HL-60 (cell line): Measurements from ENCODE around the gene SORL1.

Experiments used
- DNase-seq, 2 experiments: peaks; one replicate each; pipeline ENCODE4 v3.0.0-alpha.2; 2010 to 2020; ENCODE audit warnings: low read depth in 1 of 2, low spot score in 1 of 2
- H3K27ac ChIP-seq: fragments of 250-450 bp; sonication (Bioruptor Pico); replicated peaks from 2 replicates; pipeline ENCODE4 v1.5.1; 2020; ENCODE audit warnings: mild to moderate bottlenecking, moderate library complexity
- H3K27me3 ChIP-seq: fragments of 250-450 bp; sonication (Bioruptor Pico); 2 replicates; pipeline ENCODE4 v1.5.1; 2021; ENCODE audit warnings: mild to moderate bottlenecking, moderate library complexity; ENCODE audit not compliant: insufficient read depth, poor library complexity, severe bottlenecking
- H3K4me3 ChIP-seq: replicated peaks from 2 replicates; pipeline ENCODE4 v1.5.1; 2011; ENCODE audit warnings: mild to moderate bottlenecking, control low read depth, low read length; ENCODE audit not compliant: insufficient read depth
- CTCF ChIP-seq: IDR thresholded peaks from one replicate; pipeline ENCODE4 v1.5.1; 2011; ENCODE audit warnings: low read length, control low read depth, inconsistent platforms; ENCODE audit not compliant: insufficient read depth
- GABPA ChIP-seq: IDR thresholded peaks from 2 replicates; pipeline ENCODE4 v1.6.1; 2012; ENCODE audit warnings: low read depth
- POLR2AphosphoS5 ChIP-seq: IDR thresholded peaks from 2 replicates; pipeline ENCODE4 v1.6.1; 2012; ENCODE audit warnings: low read depth
- REST ChIP-seq: IDR thresholded peaks from 2 replicates; pipeline ENCODE4 v1.6.1; 2012; ENCODE audit warnings: low read depth; ENCODE audit not compliant: insufficient replicate concordance
- SPI1 ChIP-seq: IDR thresholded peaks from 2 replicates; pipeline ENCODE4 v1.6.1; 2012; ENCODE audit warnings: low read depth, mild to moderate bottlenecking, borderline replicate concordance

SORL1 gene

GRCh38 chr11:121467471-121467870 lies 15.4 kb downstream of the SORL1 start:
- Histone ChIP-seq H3K27ac (no peak overlapping the region), H3K4me3 (no peak overlapping the region), H3K27me3 (no peaks in the 10 kb centered on the region)
- no peak for DNase-seq
- TF ChIP-seq GABPA: no peak
- no peak for TF ChIP-seq SPI1
- no peak for TF ChIP-seq REST
- no peak for TF ChIP-seq CTCF

GRCh38 chr11:121467965-121468364 lies 15.9 kb downstream of the SORL1 start:
- H3K27ac ChIP-seq: no peak overlapping the region
- TF ChIP-seq GABPA (no peak), SPI1 (no peak), CTCF (no peak)
- H3K27me3 ChIP-seq: no peaks in the 10 kb centered on the region
- no peak for DNase-seq
- no peak overlapping the region for H3K4me3 ChIP-seq

- H3K27me3 ChIP-seq: no peaks in the 10 kb centered on the region
- no peak overlapping the region for H3K4me3 ChIP-seq
- no peak for TF ChIP-seq CTCF
- no peak for TF ChIP-seq GABPA
- no peak for TF ChIP-seq SPI1
- TF ChIP-seq REST: no peak
- no peak for TF ChIP-seq POLR2AphosphoS5
- DNase-seq: no peak
- no peak overlapping the region for H3K27ac ChIP-seq
These were observed 17.8 kb downstream of the SORL1 start for GRCh38 chr11:121469910-121470309.

GRCh38 chr11:121471167-121471566 lies 19.1 kb downstream of the SORL1 start:
- H3K4me3 ChIP-seq: no peak overlapping the region
- no peak overlapping the region for H3K27ac ChIP-seq
- TF ChIP-seq REST (no peak), CTCF (no peak), SPI1 (no peak), POLR2AphosphoS5 (no peak), GABPA (no peak)
- no peaks in the 10 kb centered on the region for H3K27me3 ChIP-seq
- DNase-seq: no peak
